ENCODE data around the gene SLBP.

- TF ChIP-seq, protein P1, sequence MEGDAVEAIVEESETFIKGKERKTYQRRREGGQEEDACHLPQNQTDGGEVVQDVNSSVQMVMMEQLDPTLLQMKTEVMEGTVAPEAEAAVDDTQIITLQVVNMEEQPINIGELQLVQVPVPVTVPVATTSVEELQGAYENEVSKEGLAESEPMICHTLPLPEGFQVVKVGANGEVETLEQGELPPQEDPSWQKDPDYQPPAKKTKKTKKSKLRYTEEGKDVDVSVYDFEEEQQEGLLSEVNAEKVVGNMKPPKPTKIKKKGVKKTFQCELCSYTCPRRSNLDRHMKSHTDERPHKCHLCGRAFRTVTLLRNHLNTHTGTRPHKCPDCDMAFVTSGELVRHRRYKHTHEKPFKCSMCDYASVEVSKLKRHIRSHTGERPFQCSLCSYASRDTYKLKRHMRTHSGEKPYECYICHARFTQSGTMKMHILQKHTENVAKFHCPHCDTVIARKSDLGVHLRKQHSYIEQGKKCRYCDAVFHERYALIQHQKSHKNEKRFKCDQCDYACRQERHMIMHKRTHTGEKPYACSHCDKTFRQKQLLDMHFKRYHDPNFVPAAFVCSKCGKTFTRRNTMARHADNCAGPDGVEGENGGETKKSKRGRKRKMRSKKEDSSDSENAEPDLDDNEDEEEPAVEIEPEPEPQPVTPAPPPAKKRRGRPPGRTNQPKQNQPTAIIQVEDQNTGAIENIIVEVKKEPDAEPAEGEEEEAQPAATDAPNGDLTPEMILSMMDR (IDR thresholded peaks at IDR 0.05; ENCODE audit: insufficient read depth, low read length, poor library complexity, severe bottlenecking): no peak
- TF ChIP-seq EZH2phosphoT487 (conservative IDR thresholded peaks at IDR 0.05; ENCODE audit: low read length): no peak
Observed at GRCh38 chr4:1712216-1713002, at the start of gene SLBP.
